ENCODE measurements around the gene SCAMP4. TPM values are rescaled to one million over a fixed set of nuclear protein-coding genes. Genes with fewer than 3 reads are reported as not detected.
"Not testable (repeated sequence)": the region's sequence is repeated elsewhere in the genome, so short reads cannot be mapped to it uniquely, and the experiment has no call there.

SCAMP4 gene
- total RNA-seq, 6 experiments from 2014 or later = 51.7 to 84.8 (median 58.5) TPM

GRCh38 chr19:1874554-1875185 lies 30.5 kb upstream of the SCAMP4 start:
- Mint-ChIP-seq H3K27ac (peak overlapping the region; percentile 97), H3K36me3 (ENCODE audit: low read depth) (peaks cover 16% of the 10 kb centered on the region; the same call in 1 of the 2 replicates), H3K27me3 (ENCODE audit: insufficient read depth) (peaks cover 3% of the 10 kb centered on the region), H3K4me1 (ENCODE audit: low read depth) (peaks cover 18% of the 10 kb centered on the region), H3K4me3 (peak overlapping the region; percentile 97), H3K9me3 (no peaks in the 10 kb centered on the region)
- DNase-seq = no peak
- TF ChIP-seq CTCF (IDR thresholded peaks at IDR 0.05) = no peak

GRCh38 chr19:1875265-1875645 lies 29.9 kb upstream of the SCAMP4 start:
- H3K9me3 Mint-ChIP-seq; DNase-seq; H3K27me3 Mint-ChIP-seq (ENCODE audit: insufficient read depth): not testable (repeated sequence)
- peak overlapping the region; percentile 97 for H3K27ac Mint-ChIP-seq
- peaks cover 18% of the 10 kb centered on the region for H3K4me1 Mint-ChIP-seq (ENCODE audit: low read depth)
- H3K4me3 Mint-ChIP-seq = peak overlapping the region; percentile 97
- peaks cover 16% of the 10 kb centered on the region; the same call in 1 of the 2 replicates for H3K36me3 Mint-ChIP-seq (ENCODE audit: low read depth)

GRCh38 chr19:1875646-1876495 lies 29.3 kb upstream of the SCAMP4 start:
- peaks cover 16% of the 10 kb centered on the region; the same call in 1 of the 2 replicates for H3K36me3 Mint-ChIP-seq (ENCODE audit: low read depth)
- no peaks in the 10 kb centered on the region for H3K9me3 Mint-ChIP-seq
- no peak; the same call in 1 of the 2 replicates for TF ChIP-seq CTCF (IDR thresholded peaks at IDR 0.05)
- peak; percentile 78 for DNase-seq
- H3K27me3 Mint-ChIP-seq (ENCODE audit: insufficient read depth) = peaks cover 3% of the 10 kb centered on the region
- H3K4me3 Mint-ChIP-seq = peak overlapping the region; percentile 97
- peak overlapping the region; percentile 97 for H3K27ac Mint-ChIP-seq
- H3K4me1 Mint-ChIP-seq (ENCODE audit: low read depth) = peaks cover 18% of the 10 kb centered on the region

GRCh38 chr19:1876496-1877279 lies 28.5 kb upstream of the SCAMP4 start:
- H3K27me3 Mint-ChIP-seq (ENCODE audit: insufficient read depth); H3K9me3 Mint-ChIP-seq; DNase-seq: not testable (repeated sequence)
- Mint-ChIP-seq H3K27ac (peak overlapping the region; percentile 97), H3K4me1 (ENCODE audit: low read depth) (peaks cover 18% of the 10 kb centered on the region), H3K36me3 (ENCODE audit: low read depth) (peaks cover 16% of the 10 kb centered on the region; the same call in 1 of the 2 replicates), H3K4me3 (peak overlapping the region; percentile 97)

- not testable (repeated sequence) for H3K4me3 Mint-ChIP-seq; H3K9me3 Mint-ChIP-seq; H3K27ac Mint-ChIP-seq; H3K27me3 Mint-ChIP-seq (ENCODE audit: insufficient read depth); DNase-seq
- Mint-ChIP-seq H3K36me3 (ENCODE audit: low read depth) (peaks cover 16% of the 10 kb centered on the region; the same call in 1 of the 2 replicates), H3K4me1 (ENCODE audit: low read depth) (peaks cover 19% of the 10 kb centered on the region)
Observed at GRCh38 chr19:1877280-1877660, 27.9 kb upstream of the SCAMP4 start.

GRCh38 chr19:1878583-1878982 lies 26.6 kb upstream of the SCAMP4 start:
- Mint-ChIP-seq H3K4me1 (ENCODE audit: low read depth) (peaks cover 32% of the 10 kb centered on the region), H3K36me3 (ENCODE audit: low read depth) (peaks cover 16% of the 10 kb centered on the region; the same call in 1 of the 2 replicates)
- H3K27ac Mint-ChIP-seq; DNase-seq; H3K27me3 Mint-ChIP-seq (ENCODE audit: insufficient read depth); H3K9me3 Mint-ChIP-seq; H3K4me3 Mint-ChIP-seq: not testable (repeated sequence)

GRCh38 chr19:1879982-1880381 lies 25.2 kb upstream of the SCAMP4 start:
- H3K4me3 Mint-ChIP-seq; H3K27ac Mint-ChIP-seq; H3K9me3 Mint-ChIP-seq; H3K36me3 Mint-ChIP-seq (ENCODE audit: low read depth); DNase-seq; H3K27me3 Mint-ChIP-seq (ENCODE audit: insufficient read depth): not testable (repeated sequence)
- peaks cover 26% of the 10 kb centered on the region for H3K4me1 Mint-ChIP-seq (ENCODE audit: low read depth)
